Gastrocnemius medialis (tissue), 4 donors: ENCODE results near the gene KIF4A.

ENCODE experiments used
- CTCF ChIP-seq, 5 experiments: fragments of 450-650 bp in 3 of 5; fragments of 200-600 bp in 2 of 5; sonication (generic) in 2 of 5; IDR thresholded peaks in 4 of 5; conservative IDR thresholded peaks in 1 of 5; 1 replicate in 4 of 5; 2 replicates in 1 of 5; pipeline ENCODE4 v1.5.1; 2016 to 2019; ENCODE audit warnings: antibody characterized with exemption in 5 of 5, mild to moderate bottlenecking in 3 of 5, moderate library complexity in 3 of 5
- POLR2A ChIP-seq, 2 donors: fragments of 450-650 bp; IDR thresholded peaks; one replicate each; pipeline ENCODE4 v1.6.1; 2017; ENCODE audit warnings: antibody characterized with exemption in 2 of 2, mild to moderate bottlenecking in 2 of 2, moderate library complexity in 2 of 2

GRCh38 chrX:70423936-70424675, 134.2 kb downstream of the KIF4A start:
- TF ChIP-seq POLR2A (IDR thresholded peaks at IDR 0.05) (no peak), CTCF (IDR thresholded peaks at IDR 0.05 in 4 of 5, conservative IDR thresholded peaks at IDR 0.05 in 1 of 5) (no peak)
